Retinal pigment epithelial cell (primary cell): ENCODE results near the gene STATH.
"Not testable (repeated sequence)": the region's sequence is repeated elsewhere in the genome, so short reads cannot be mapped to it uniquely, and the experiment has no call there.

ENCODE experiments used
- DNase-seq: peaks from one replicate; pipeline ENCODE4 v3.0.0-alpha.2; 2010; ENCODE audit warnings: low read depth
- H3K4me3 ChIP-seq: 2 replicates; pipeline ENCODE4 v1.5.1; 2011; ENCODE audit warnings: mild to moderate bottlenecking, low read length, control low read depth, moderate library complexity
- TF ChIP-seq, protein P1 (sequence below): conservative IDR thresholded peaks from 2 replicates; pipeline ENCODE4 v1.5.1; 2011; ENCODE audit warnings: low read depth, low read length, control low read depth, inconsistent platforms

STATH gene

GRCh38 chr4:70008771-70009170 lies 13.0 kb downstream of the STATH start:
- TF ChIP-seq, protein P1, sequence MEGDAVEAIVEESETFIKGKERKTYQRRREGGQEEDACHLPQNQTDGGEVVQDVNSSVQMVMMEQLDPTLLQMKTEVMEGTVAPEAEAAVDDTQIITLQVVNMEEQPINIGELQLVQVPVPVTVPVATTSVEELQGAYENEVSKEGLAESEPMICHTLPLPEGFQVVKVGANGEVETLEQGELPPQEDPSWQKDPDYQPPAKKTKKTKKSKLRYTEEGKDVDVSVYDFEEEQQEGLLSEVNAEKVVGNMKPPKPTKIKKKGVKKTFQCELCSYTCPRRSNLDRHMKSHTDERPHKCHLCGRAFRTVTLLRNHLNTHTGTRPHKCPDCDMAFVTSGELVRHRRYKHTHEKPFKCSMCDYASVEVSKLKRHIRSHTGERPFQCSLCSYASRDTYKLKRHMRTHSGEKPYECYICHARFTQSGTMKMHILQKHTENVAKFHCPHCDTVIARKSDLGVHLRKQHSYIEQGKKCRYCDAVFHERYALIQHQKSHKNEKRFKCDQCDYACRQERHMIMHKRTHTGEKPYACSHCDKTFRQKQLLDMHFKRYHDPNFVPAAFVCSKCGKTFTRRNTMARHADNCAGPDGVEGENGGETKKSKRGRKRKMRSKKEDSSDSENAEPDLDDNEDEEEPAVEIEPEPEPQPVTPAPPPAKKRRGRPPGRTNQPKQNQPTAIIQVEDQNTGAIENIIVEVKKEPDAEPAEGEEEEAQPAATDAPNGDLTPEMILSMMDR: no peak
- DNase-seq: peak; percentile 7
- no peak overlapping the region for H3K4me3 ChIP-seq

- not testable (repeated sequence) for DNase-seq, H3K4me3 ChIP-seq
Measured at GRCh38 chr4:70019006-70019405, 23.2 kb downstream of the STATH start.

- TF ChIP-seq, protein P1: no peak
- DNase-seq: no peak
- no peak overlapping the region for H3K4me3 ChIP-seq
Measured at GRCh38 chr4:70023218-70023617, 27.5 kb downstream of the STATH start.

GRCh38 chr4:70027011-70027410 lies 31.2 kb downstream of the STATH start:
- TF ChIP-seq, protein P1: no peak
- no peak overlapping the region for H3K4me3 ChIP-seq
- DNase-seq: no peak

GRCh38 chr4:70028159-70028558 lies 32.4 kb downstream of the STATH start, which contains the start of gene HTN3:
Gene HTN3 (plus strand): TSS chr4:70028459. CDS start chr4:70030741, 2,282 bp downstream.
- DNase-seq, H3K4me3 ChIP-seq: not testable (repeated sequence)

GRCh38 chr4:70037559-70037958 lies 41.8 kb downstream of the STATH start:
- not testable (repeated sequence) for H3K4me3 ChIP-seq, DNase-seq

DNA sequence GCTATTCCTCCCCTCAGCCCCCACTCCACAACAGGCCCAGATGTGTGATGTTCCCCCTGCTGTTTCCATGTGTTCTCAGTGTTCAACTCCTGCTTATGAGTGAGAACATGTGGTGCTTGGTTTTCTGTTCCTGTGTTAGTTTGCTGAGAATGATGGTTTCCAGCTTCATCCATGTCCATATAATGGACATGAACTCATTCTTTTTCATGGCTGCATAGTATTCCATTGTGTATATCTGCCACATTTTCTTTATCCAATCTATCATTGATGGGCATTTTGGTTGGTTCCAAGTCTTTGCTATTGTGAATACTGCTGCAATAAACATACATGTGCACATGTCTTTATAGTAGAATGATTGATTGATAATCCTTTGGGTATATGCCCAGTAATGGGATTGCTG lies 44.2 kb downstream of the STATH start:
- not testable (repeated sequence) for H3K4me3 ChIP-seq, DNase-seq

DNA sequence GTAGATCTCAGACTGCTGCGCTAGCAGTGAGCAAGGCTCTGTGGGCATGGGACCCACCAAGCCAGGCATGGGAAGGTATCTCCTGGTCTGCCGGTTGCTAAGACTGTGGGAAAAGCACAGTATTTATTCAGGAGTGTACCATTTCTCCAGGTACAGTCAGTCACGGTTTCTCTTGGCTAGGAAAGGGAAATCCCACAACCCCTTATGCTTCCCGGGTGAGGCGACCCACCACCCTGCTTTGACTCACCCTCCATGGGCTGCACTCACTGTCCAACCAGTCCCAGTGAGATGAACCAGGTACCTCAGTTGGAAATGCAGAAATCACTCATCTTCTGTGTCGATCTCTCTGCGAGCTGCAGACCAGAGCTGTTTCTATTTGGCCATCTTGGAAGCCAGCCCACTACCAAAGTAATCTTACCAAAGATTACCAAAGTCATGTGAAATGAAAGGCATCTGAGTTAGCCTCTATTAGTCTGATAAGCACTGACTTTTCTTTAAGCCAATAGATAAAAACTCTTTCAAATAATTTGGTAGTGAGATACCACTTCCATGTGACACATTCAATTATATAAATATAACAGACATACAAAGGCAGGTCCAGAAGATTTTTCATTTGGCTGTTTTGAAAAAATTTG lies 46.0 kb downstream of the STATH start:
- DNase-seq: peak; percentile 15
- TF ChIP-seq, protein P1: no peak
- H3K4me3 ChIP-seq: no peak overlapping the region

- H3K4me3 ChIP-seq, DNase-seq: not testable (repeated sequence)
Measured at GRCh38 chr4:70050138-70050537, 54.4 kb downstream of the STATH start, which contains the start of gene HTN1. Gene HTN1 (plus strand): TSS chr4:70050438. CDS start chr4:70053077, 2,639 bp downstream.
